ENCODE results near the gene RDM1. TPM values are rescaled to one million over a fixed set of nuclear protein-coding genes. Genes with fewer than 3 reads are reported as not detected.

RDM1 gene
- total RNA-seq, 1 experiment from 2014 or later: 12.9 TPM

DNA sequence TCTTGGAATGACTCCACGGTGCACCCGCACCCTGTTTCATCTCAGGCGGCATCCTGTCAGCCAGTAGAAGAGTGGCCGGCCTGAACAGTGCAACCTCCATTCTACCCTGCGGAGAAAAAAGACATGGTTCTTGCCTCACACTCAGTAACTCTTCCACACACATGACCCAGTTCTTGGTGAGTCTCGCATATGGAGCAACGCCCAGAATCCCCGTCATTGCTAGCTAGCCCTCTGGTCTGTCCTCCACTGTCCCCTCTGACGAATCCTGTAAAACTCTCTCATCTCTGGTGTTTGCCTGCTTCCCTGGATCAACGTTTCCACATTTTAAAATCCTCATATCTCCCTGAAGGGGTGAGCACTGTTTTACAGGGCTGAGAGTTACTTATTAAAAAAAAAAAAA, 4.2 kb upstream of the RDM1 start:
- H3K9me3 Mint-ChIP-seq (ENCODE audit: unreplicated experiment): no peaks in the 10 kb centered on the region

DNA sequence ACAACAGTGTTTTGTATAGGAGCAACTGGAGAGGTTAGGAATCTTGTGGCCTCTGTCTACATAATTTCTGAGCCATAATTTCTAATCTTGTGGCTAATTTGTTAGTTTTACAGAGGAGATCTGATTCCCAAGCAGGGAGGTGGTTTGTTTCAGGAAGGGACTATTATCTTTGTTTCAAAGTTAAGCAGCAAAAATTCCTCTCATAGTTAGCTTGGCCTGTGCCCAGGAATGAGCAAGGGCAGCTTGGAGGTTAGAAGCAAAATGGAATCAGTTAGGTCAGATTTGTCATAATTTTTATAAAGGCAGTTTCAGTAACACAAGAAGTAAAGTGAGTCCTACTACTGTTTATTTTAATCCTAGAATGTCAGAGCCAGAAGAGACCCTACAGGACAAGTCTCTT, 2.0 kb upstream of the RDM1 start:
- TF ChIP-seq, protein P1, sequence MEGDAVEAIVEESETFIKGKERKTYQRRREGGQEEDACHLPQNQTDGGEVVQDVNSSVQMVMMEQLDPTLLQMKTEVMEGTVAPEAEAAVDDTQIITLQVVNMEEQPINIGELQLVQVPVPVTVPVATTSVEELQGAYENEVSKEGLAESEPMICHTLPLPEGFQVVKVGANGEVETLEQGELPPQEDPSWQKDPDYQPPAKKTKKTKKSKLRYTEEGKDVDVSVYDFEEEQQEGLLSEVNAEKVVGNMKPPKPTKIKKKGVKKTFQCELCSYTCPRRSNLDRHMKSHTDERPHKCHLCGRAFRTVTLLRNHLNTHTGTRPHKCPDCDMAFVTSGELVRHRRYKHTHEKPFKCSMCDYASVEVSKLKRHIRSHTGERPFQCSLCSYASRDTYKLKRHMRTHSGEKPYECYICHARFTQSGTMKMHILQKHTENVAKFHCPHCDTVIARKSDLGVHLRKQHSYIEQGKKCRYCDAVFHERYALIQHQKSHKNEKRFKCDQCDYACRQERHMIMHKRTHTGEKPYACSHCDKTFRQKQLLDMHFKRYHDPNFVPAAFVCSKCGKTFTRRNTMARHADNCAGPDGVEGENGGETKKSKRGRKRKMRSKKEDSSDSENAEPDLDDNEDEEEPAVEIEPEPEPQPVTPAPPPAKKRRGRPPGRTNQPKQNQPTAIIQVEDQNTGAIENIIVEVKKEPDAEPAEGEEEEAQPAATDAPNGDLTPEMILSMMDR (IDR thresholded peaks at IDR 0.05; ENCODE audit: insufficient read depth in 1 of 2, low read depth in 1 of 2, low read length in 1 of 2, severe bottlenecking in 1 of 2, unreplicated experiment in 1 of 2): no peak
- H3K36me3 ChIP-seq (ENCODE audit: control insufficient read depth, insufficient read depth, low read length): no peaks in the 10 kb centered on the region
- intact Hi-C loops (cut with micrococcal nuclease; ENCODE audit: unreplicated experiment): loop anchor here (5.0 kb wide), 1 partner anchor 85 kb away; no protein-coding TSS in a partner anchor
- CTCF ChIA-PET: no interaction called here
- peaks cover 7% of the 10 kb centered on the region for H3K36me3 Mint-ChIP-seq (ENCODE audit: insufficient read depth, unreplicated experiment)
- H3K27ac Mint-ChIP-seq (ENCODE audit: unreplicated experiment): no peak overlapping the region
- H3K27me3 Mint-ChIP-seq (ENCODE audit: insufficient read depth, unreplicated experiment): no peaks in the 10 kb centered on the region
- H3K9me3 Mint-ChIP-seq (ENCODE audit: unreplicated experiment): no peaks in the 10 kb centered on the region
- POLR2A ChIA-PET: no interaction called here
- H3K4me3 ChIP-seq (ENCODE audit: low read depth, low read length): no peak overlapping the region
- peaks cover 20% of the 10 kb centered on the region for H3K4me1 Mint-ChIP-seq (ENCODE audit: low read depth, unreplicated experiment)
- no peak overlapping the region for H3K4me3 Mint-ChIP-seq (ENCODE audit: unreplicated experiment)
- no TSS peak for BruUV-seq (replicated peaks)
- DNase-seq: no peak
- no peaks in the 10 kb centered on the region for H3K27me3 ChIP-seq (replicated peaks; ENCODE audit: control insufficient read depth, insufficient read depth, low read length)
- peaks cover 3% of the 10 kb centered on the region; the same call in 1 of the 2 replicates for H3K4me1 ChIP-seq
- no peaks in the 10 kb centered on the region for H3K9me3 ChIP-seq

More for the DNA sequence above, 4.2 kb upstream of the RDM1 start:
- intact Hi-C loops (cut with micrococcal nuclease; ENCODE audit: unreplicated experiment): loop anchor here (5.0 kb wide), 1 partner anchor 87 kb away; no protein-coding TSS in a partner anchor
- H3K4me3 ChIP-seq (ENCODE audit: low read depth, low read length): no peak overlapping the region
- no peaks in the 10 kb centered on the region for H3K36me3 ChIP-seq (ENCODE audit: control insufficient read depth, insufficient read depth, low read length)
- CTCF ChIA-PET: interaction anchor here (0.7 kb wide), 1 partner anchor 205 kb away, joined by 6 read pairs; no protein-coding TSS in a partner anchor
- no peaks in the 10 kb centered on the region for H3K27me3 Mint-ChIP-seq (ENCODE audit: insufficient read depth, unreplicated experiment)
- peaks cover 14% of the 10 kb centered on the region for H3K4me1 Mint-ChIP-seq (ENCODE audit: low read depth, unreplicated experiment)
- peaks cover 7% of the 10 kb centered on the region for H3K36me3 Mint-ChIP-seq (ENCODE audit: insufficient read depth, unreplicated experiment)
- no peaks in the 10 kb centered on the region for H3K27me3 ChIP-seq (replicated peaks; ENCODE audit: control insufficient read depth, insufficient read depth, low read length)
- no peak overlapping the region for H3K27ac Mint-ChIP-seq (ENCODE audit: unreplicated experiment)
- no peaks in the 10 kb centered on the region for H3K9me3 ChIP-seq
- POLR2A ChIA-PET: no interaction called here
- H3K4me3 Mint-ChIP-seq (ENCODE audit: unreplicated experiment): no peak overlapping the region
- TF ChIP-seq, protein P1 (IDR thresholded peaks at IDR 0.05; ENCODE audit: insufficient read depth in 1 of 2, low read depth in 1 of 2, low read length in 1 of 2, severe bottlenecking in 1 of 2, unreplicated experiment in 1 of 2): no peak
- H3K4me1 ChIP-seq: peaks cover 3% of the 10 kb centered on the region; the same call in 1 of the 2 replicates
- no peak for DNase-seq
- no TSS peak for BruUV-seq (replicated peaks)

DNA sequence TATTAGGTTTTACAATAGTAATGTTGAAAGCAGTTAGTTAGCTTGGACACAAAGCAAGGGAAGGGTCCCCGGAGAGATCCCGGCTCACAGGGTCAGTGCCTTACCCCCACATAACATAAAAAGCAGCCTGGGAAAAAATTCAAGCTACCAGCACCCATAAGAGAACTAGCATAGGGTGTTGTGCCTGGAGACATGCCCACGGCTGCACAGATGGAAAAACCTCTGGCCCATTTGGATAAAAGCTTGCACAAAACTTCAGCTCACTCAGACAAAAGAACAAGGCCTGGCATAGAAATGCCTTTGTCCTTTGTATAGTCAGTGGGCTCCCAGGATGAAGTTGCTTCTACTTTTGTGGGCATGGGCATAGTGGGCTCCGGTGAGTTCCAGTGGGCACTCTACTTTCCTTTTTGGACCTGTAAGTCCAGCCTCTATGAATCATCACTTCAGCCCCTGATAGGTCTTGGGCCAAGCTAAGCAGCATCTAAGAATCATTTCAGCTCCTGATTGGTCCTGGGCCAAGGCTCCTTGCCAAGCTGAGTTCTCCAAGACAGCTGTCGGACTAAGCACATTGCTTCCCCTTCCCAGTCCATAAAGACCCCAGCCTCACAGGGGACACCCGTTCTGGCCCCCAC, 1.3 kb upstream of the RDM1 start:
- POLR2A ChIA-PET: no interaction called here

More for the DNA sequence above, 1.3 kb upstream of the RDM1 start:
- TF ChIP-seq, protein P1 (IDR thresholded peaks at IDR 0.05; ENCODE audit: insufficient read depth in 1 of 2, low read depth in 1 of 2, low read length in 1 of 2, severe bottlenecking in 1 of 2, unreplicated experiment in 1 of 2): no peak
- peaks cover 20% of the 10 kb centered on the region for H3K4me1 Mint-ChIP-seq (ENCODE audit: low read depth, unreplicated experiment)
- Histone ChIP-seq H3K36me3 (ENCODE audit: control insufficient read depth, insufficient read depth, low read length) (no peaks in the 10 kb centered on the region), H3K9me3 (no peaks in the 10 kb centered on the region), H3K27me3 (replicated peaks; ENCODE audit: control insufficient read depth, insufficient read depth, low read length) (no peaks in the 10 kb centered on the region), H3K4me3 (ENCODE audit: low read depth, low read length) (no peak overlapping the region), H3K4me1 (peaks cover 3% of the 10 kb centered on the region; the same call in 1 of the 2 replicates)
- H3K27ac Mint-ChIP-seq (ENCODE audit: unreplicated experiment): no peak overlapping the region
- H3K4me3 Mint-ChIP-seq (ENCODE audit: unreplicated experiment): no peak overlapping the region
- DNase-seq: no peak
- no peaks in the 10 kb centered on the region for H3K27me3 Mint-ChIP-seq (ENCODE audit: insufficient read depth, unreplicated experiment)
- CTCF ChIA-PET: interaction anchor here (1.1 kb wide), 1 partner anchor 168 kb away, joined by 3 read pairs; no protein-coding TSS in a partner anchor
- H3K36me3 Mint-ChIP-seq (ENCODE audit: insufficient read depth, unreplicated experiment): peaks cover 7% of the 10 kb centered on the region
- intact Hi-C loops (cut with micrococcal nuclease; ENCODE audit: unreplicated experiment): loop anchor here (5.0 kb wide), 1 partner anchor 85 kb away; no protein-coding TSS in a partner anchor
- BruUV-seq (replicated peaks): no TSS peak
- no peaks in the 10 kb centered on the region for H3K9me3 Mint-ChIP-seq (ENCODE audit: unreplicated experiment)
